Smooth muscle cell (in vitro differentiated cells): Measurements from ENCODE around the gene SNRPF. TPM values are rescaled to one million over a fixed set of nuclear protein-coding genes. Genes with fewer than 3 reads are reported as not detected.

Experiments used
- DNase-seq: peaks from one replicate; lab custom pipeline; 2025; ENCODE audit not compliant: unreplicated experiment; lab: John Stamatoyannopoulos, UW
- H2AFZ ChIP-seq: fragments of 200-600 bp; sonication (generic); 2 replicates; pipeline ENCODE4 v1.6.0; 2016; ENCODE audit warnings: antibody characterized with exemption, low read depth, mild to moderate bottlenecking
- H3F3A ChIP-seq: fragments of 200-600 bp; sonication (generic); 2 replicates; pipeline ENCODE4 v1.6.0; 2017; ENCODE audit warnings: antibody characterized with exemption, low read depth
- H3K27ac ChIP-seq: fragments of 200-600 bp; sonication (generic); 2 replicates; pipeline ENCODE4 v1.5.1; 2016; ENCODE audit warnings: low read depth, mild to moderate bottlenecking
- H3K27me3 ChIP-seq: fragments of 200-600 bp; sonication (generic); 2 replicates; pipeline ENCODE4 v1.6.1; 2016; ENCODE audit warnings: low read depth, mild to moderate bottlenecking
- H3K36me3 ChIP-seq: fragments of 200-600 bp; sonication (generic); 2 replicates; pipeline ENCODE4 v1.5.1; 2016; ENCODE audit warnings: low read depth
- H3K4me1 ChIP-seq: fragments of 200-600 bp; sonication (generic); 2 replicates; pipeline ENCODE4 v1.5.1; 2016; ENCODE audit warnings: low read depth
- H3K4me2 ChIP-seq: fragments of 200-600 bp; sonication (generic); 2 replicates; pipeline ENCODE4 v1.6.0; 2016; ENCODE audit warnings: mild to moderate bottlenecking
- H3K4me3 ChIP-seq: fragments of 200-600 bp; sonication (generic); 2 replicates; pipeline ENCODE4 v1.5.1; 2016; ENCODE audit warnings: mild to moderate bottlenecking
- H3K79me2 ChIP-seq: fragments of 200-600 bp; sonication (generic); 2 replicates; pipeline ENCODE4 v1.6.0; 2016; ENCODE audit warnings: low read depth, mild to moderate bottlenecking
- H3K9ac ChIP-seq: fragments of 200-600 bp; sonication (generic); 2 replicates; pipeline ENCODE4 v1.6.0; 2016; ENCODE audit warnings: low read depth
- H3K9me3 ChIP-seq: fragments of 200-600 bp; sonication (generic); replicated peaks from 2 replicates; pipeline ENCODE4 v1.5.1; 2016; ENCODE audit warnings: low read depth
- H4K20me1 ChIP-seq: fragments of 200-600 bp; sonication (generic); 2 replicates; pipeline ENCODE4 v1.6.0; 2016; ENCODE audit warnings: low read depth
- WGBS: methylation state at CpG from one replicate; pipeline ENCODE4 v1.1.7; 2016; ENCODE audit warnings: low lambda C conversion rate; 5-methylcytosine and 5-hydroxymethylcytosine counted together
- polyA plus RNA-seq: library from polyadenylated mRNA; unstranded; fragments of >200 nt; fragmentation: Nextera tagmentation; extraction: Ambion mirVana; gene quantifications from 2 replicates; pipeline ENCODE4 v1.2.1, GENCODE V29; 2016
- total RNA-seq: library from RNA; depleted of rRNA; stranded (reverse); fragments of >200 nt; gene quantifications from 2 replicates; pipeline ENCODE4 v1.2.3, GENCODE V29; 2014
- TF ChIP-seq, protein P1 (sequence below): fragments of 200-600 bp; sonication (generic); IDR thresholded peaks from 2 replicates; pipeline ENCODE4 v1.5.1; 2017; ENCODE audit warnings: borderline replicate concordance, mild to moderate bottlenecking, antibody characterized with exemption; ENCODE audit not compliant: insufficient read depth, poor library complexity, severe bottlenecking

The SNRPF gene
- total and polyA plus RNA-seq, 2 experiments from 2014 or later: 28.9 to 57.4 TPM

DNA sequence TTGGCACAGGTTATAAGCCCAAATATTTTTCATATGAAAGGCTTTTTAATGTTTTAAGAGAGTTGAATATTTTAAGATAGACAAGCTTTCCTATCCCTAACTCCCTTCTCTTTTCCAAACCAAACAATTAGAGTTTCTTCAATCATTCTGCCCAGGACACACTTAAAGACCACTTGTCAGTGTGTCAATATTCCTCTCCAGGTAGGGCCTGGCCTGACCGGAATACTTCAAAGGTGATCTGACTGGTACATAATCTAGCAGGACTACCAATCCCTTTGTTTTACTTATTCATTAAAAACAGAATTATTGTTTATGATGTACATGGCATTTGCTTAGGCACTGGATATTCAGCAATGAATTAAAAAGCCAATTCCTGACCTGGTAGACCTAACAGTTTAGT lies 24.2 kb upstream of the SNRPF start:
- no peak for DNase-seq
- WGBS: 92% methylated on average over 1 of the region's 1 CpG
- TF ChIP-seq, protein P1, sequence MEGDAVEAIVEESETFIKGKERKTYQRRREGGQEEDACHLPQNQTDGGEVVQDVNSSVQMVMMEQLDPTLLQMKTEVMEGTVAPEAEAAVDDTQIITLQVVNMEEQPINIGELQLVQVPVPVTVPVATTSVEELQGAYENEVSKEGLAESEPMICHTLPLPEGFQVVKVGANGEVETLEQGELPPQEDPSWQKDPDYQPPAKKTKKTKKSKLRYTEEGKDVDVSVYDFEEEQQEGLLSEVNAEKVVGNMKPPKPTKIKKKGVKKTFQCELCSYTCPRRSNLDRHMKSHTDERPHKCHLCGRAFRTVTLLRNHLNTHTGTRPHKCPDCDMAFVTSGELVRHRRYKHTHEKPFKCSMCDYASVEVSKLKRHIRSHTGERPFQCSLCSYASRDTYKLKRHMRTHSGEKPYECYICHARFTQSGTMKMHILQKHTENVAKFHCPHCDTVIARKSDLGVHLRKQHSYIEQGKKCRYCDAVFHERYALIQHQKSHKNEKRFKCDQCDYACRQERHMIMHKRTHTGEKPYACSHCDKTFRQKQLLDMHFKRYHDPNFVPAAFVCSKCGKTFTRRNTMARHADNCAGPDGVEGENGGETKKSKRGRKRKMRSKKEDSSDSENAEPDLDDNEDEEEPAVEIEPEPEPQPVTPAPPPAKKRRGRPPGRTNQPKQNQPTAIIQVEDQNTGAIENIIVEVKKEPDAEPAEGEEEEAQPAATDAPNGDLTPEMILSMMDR: no peak
- H3K9me3 ChIP-seq: no peaks in the 10 kb centered on the region
- no peaks in the 10 kb centered on the region for H4K20me1 ChIP-seq
- H3K79me2 ChIP-seq: no peaks in the 10 kb centered on the region
- no peak overlapping the region for H3K4me2 ChIP-seq
- H3F3A ChIP-seq: no peaks in the 10 kb centered on the region
- no peak overlapping the region for H2AFZ ChIP-seq
- no peak overlapping the region for H3K9ac ChIP-seq
- H3K4me3 ChIP-seq: no peak overlapping the region
- no peaks in the 10 kb centered on the region for H3K36me3 ChIP-seq
- H3K27ac ChIP-seq: no peak overlapping the region
- H3K27me3 ChIP-seq: peaks cover 4% of the 10 kb centered on the region
- peaks cover 2% of the 10 kb centered on the region for H3K4me1 ChIP-seq

DNA sequence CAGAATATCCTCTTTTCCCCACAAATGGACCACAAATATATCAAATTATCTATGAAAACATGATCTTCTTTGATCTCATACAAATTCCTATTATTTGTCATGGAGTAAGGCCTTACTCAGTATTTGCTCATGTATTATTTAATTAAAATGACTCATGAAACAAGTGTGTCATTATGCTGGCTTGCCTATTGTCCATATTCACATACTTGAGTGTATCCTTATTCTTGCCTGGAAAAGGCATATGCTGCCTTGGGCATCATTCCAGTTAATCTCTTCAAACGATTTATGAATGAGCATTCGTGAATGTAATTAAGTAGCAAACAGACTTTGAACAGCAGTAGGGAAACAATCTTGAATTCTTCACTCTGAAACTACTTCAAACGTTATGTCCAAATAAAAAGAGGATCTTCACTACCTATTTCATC lies 22.6 kb upstream of the SNRPF start:
- Histone ChIP-seq H3K4me2 (no peak overlapping the region), H2AFZ (no peak overlapping the region), H3K4me1 (no peaks in the 10 kb centered on the region), H4K20me1 (no peaks in the 10 kb centered on the region), H3K27ac (no peak overlapping the region), H3K79me2 (no peaks in the 10 kb centered on the region), H3F3A (no peaks in the 10 kb centered on the region), H3K27me3 (peaks cover under 1% of the 10 kb centered on the region), H3K9ac (no peak overlapping the region), H3K4me3 (no peak overlapping the region), H3K9me3 (no peaks in the 10 kb centered on the region), H3K36me3 (no peaks in the 10 kb centered on the region)
- DNase-seq: no peak
- 63% methylated on average over 3 of the region's 3 CpGs for WGBS
- TF ChIP-seq, protein P1: no peak

DNA sequence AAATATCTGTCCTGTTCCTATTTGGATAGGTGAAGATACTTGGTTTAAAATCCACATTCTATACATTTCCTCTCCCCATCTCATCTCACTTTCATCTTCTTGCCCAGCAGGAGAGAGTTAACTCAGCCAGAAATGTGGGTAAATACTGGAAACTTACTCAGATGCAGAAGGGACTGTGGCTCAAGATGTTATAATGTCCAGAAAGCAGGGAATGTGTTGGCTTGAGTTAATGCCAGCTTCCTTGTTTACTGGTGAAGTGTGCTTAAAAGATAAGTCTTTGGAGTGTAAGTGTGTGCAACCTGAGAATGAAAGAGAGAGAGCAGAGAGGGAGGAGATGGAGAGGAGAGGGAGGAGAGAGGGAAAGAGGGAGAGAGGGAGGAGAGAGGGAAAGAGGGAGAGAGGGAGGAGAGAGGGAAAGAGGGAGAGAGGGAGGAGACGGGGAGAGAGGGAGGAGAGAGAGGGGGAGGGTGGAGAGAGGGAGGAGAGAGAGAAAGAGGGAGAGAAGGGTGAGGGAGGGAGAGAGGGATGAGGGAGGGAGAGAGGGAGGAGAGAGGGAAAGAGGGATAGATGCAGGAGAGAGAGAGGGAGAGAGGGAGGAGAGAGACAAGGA lies 22.0 kb upstream of the SNRPF start:
- no peaks in the 10 kb centered on the region for H3K4me1 ChIP-seq
- DNase-seq: no peak
- no CpG with 5 or more reads among the region's 1 CpG for WGBS
- no peak overlapping the region for H3K4me3 ChIP-seq
- H3K27me3 ChIP-seq: no peaks in the 10 kb centered on the region
- H3K36me3 ChIP-seq: no peaks in the 10 kb centered on the region
- no peaks in the 10 kb centered on the region for H4K20me1 ChIP-seq
- H3F3A ChIP-seq: no peaks in the 10 kb centered on the region
- no peak overlapping the region for H3K9ac ChIP-seq
- H3K9me3 ChIP-seq: no peaks in the 10 kb centered on the region
- no peak overlapping the region for H3K4me2 ChIP-seq
- TF ChIP-seq, protein P1: no peak
- no peak overlapping the region for H2AFZ ChIP-seq
- no peaks in the 10 kb centered on the region for H3K79me2 ChIP-seq
- no peak overlapping the region for H3K27ac ChIP-seq
